GM19397 (cell line): Measurements from ENCODE around the gene CNOT3.
A peak's percentile ranks its signal among the peaks of the same experiment; 100 is the strongest.
"Not testable (repeated sequence)": the region's sequence is repeated elsewhere in the genome, so short reads cannot be mapped to it uniquely, and the experiment has no call there.

Experiments
- ATAC-seq: cut with Tn5 transposase; IDR thresholded peaks from one replicate; pipeline ENCODE4 v1.9.1; 2021; ENCODE audit warnings: mild to moderate bottlenecking, moderate library complexity; ENCODE audit not compliant: unreplicated experiment

The CNOT3 gene

GRCh38 chr19:54189735-54190502, 52.4 kb downstream of the CNOT3 start:
- peak; percentile 43 for ATAC-seq

- peak; percentile 45 for ATAC-seq
Measured at GRCh38 chr19:54190503-54191010, 53.0 kb downstream of the CNOT3 start.

GRCh38 chr19:54191011-54191810, 53.6 kb downstream of the CNOT3 start, which contains the start of gene TSEN34:
Gene TSEN34, plus strand, starts transcription at chr19:54191308. Its CDS starts 57 bp downstream, at chr19:54191365.
- peak; percentile 25 for ATAC-seq

GRCh38 chr19:54191811-54192453, 54.4 kb downstream of the CNOT3 start:
- no peak for ATAC-seq

- ATAC-seq: no peak
Measured at GRCh38 chr19:54193011-54193410, 55.4 kb downstream of the CNOT3 start.

GRCh38 chr19:54194463-54194862, 56.9 kb downstream of the CNOT3 start:
- ATAC-seq: not testable (repeated sequence)

GRCh38 chr19:54196536-54196935, 59.0 kb downstream of the CNOT3 start:
- no peak for ATAC-seq

- ATAC-seq: no peak
Measured at GRCh38 chr19:54197121-54197520, 59.6 kb downstream of the CNOT3 start.

GRCh38 chr19:54199401-54199800, 61.8 kb downstream of the CNOT3 start:
- ATAC-seq: no peak

- no peak for ATAC-seq
Measured at GRCh38 chr19:54201172-54201701, 63.7 kb downstream of the CNOT3 start.

- no peak for ATAC-seq
Measured at GRCh38 chr19:54201980-54202379, 64.4 kb downstream of the CNOT3 start.

GRCh38 chr19:54203151-54203611, 65.6 kb downstream of the CNOT3 start:
- ATAC-seq: no peak

- no peak for ATAC-seq
Measured at GRCh38 chr19:54204767-54205468, 67.4 kb downstream of the CNOT3 start.
